Liver (tissue), 3 donors: Measurements from ENCODE around the gene PRKACA.

Experiments used
- CTCF ChIP-seq: fragments of 150-350 bp; IDR thresholded peaks from 2 replicates; pipeline ENCODE4 v1.5.1; 2017; ENCODE audit warnings: improper control_type of control experiment, low read depth, low read length; ENCODE audit not compliant: missing input control
- EGR1 ChIP-seq, 2 donors: IDR thresholded peaks; 2 replicates each; pipeline ENCODE4 v1.6.1; 2016 to 2018; ENCODE audit warnings: antibody characterized with exemption in 2 of 2, low read depth in 2 of 2
- FOXA1 ChIP-seq: IDR thresholded peaks from 2 replicates; pipeline ENCODE4 v1.6.1; 2016; ENCODE audit warnings: antibody characterized with exemption
- HNF4G ChIP-seq: IDR thresholded peaks from 2 replicates; pipeline ENCODE4 v1.6.1; 2016; ENCODE audit warnings: antibody characterized with exemption
- MAX ChIP-seq: IDR thresholded peaks from 2 replicates; pipeline ENCODE4 v1.6.1; 2016; ENCODE audit warnings: antibody characterized with exemption
- RAD21 ChIP-seq, 2 donors: IDR thresholded peaks; 2 replicates each; pipeline ENCODE4 v1.6.1; 2016; ENCODE audit warnings: antibody characterized with exemption in 2 of 2, mild to moderate bottlenecking in 2 of 2
- REST ChIP-seq: IDR thresholded peaks from 2 replicates; pipeline ENCODE4 v1.6.1; 2016; ENCODE audit warnings: antibody characterized with exemption, mild to moderate bottlenecking
- RXRA ChIP-seq, 2 donors: IDR thresholded peaks; 2 replicates each; pipeline ENCODE4 v1.6.1; 2017 to 2018; ENCODE audit warnings: antibody characterized with exemption in 2 of 2, mild to moderate bottlenecking in 1 of 2
- TAF1 ChIP-seq: conservative IDR thresholded peaks from 2 replicates; pipeline ENCODE4 v1.6.1; 2016; ENCODE audit warnings: antibody characterized with exemption, mild to moderate bottlenecking
- YY1 ChIP-seq: IDR thresholded peaks from 2 replicates; pipeline ENCODE4 v1.6.1; 2016; ENCODE audit warnings: antibody characterized with exemption, mild to moderate bottlenecking
- ZBTB33 ChIP-seq: IDR thresholded peaks from 2 replicates; pipeline ENCODE4 v1.6.1; 2016; ENCODE audit warnings: antibody characterized with exemption
- donor health status: healthy.
- donor health status: healthy.

- TF ChIP-seq CTCF (no peak), RAD21 (IDR thresholded peaks at IDR 0.05) (no peak), FOXA1 (no peak), RXRA (IDR thresholded peaks at IDR 0.05) (no peak), TAF1 (no peak), ZBTB33 (no peak), MAX (no peak), HNF4G (no peak), EGR1 (IDR thresholded peaks at IDR 0.05; ENCODE audit: low read depth in 2 of 2) (no peak), YY1 (no peak), REST (no peak)
Measured at GRCh38 chr19:14085309-14085995, 32.1 kb downstream of the PRKACA start, which contains the start of gene C19orf67.
